ENCODE data around the gene C17orf107.

DNA sequence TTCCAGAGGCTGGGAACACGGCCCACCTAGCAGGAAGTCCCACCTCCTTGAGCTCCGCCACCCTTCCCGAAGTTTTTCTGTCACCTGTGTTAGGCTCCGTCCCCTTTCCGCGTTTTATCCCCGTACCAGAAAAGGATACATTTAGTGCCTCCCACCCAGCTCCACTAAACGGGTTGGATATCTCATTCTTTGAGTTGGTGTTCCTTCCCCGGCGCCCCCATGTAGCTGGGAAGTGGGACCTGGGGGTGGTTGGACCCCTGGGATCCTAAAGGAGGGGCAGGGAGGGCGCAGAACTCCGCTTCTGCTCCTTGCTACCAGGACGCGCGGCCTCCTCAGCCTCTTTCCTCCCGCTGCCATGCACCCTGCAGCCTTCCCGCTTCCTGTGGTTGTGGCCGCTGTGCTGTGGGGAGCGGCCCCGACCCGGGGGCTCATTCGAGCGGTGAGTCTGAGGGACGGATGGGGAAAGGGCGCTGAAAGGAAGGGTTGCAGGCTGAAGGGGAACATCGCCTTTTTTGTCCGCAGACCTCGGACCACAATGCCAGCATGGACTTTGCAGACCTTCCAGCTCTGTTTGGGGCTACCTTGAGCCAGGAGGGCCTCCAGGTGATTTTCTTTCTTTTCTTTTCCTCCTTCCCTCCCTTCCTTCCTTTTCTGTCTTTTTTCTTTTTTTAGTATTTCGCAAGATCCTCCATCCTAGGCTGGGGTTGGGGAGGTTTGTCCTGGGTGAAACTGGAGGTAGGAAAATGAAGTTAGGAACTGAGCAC lies 41.4 kb downstream of the C17orf107 start:
- TF ChIP-seq CTCF (conservative IDR thresholded peaks at IDR 0.05 in 1 of 2, IDR thresholded peaks at IDR 0.05 in 1 of 2; ENCODE audit: extremely low read depth in 1 of 2, insufficient read depth in 1 of 2, low read depth in 1 of 2, low read length in 2 of 2) (no peak), EZH2 (IDR thresholded peaks at IDR 0.05; ENCODE audit: borderline replicate concordance, low read length) (no peak)
